ENCODE data around the gene JAZF1. TPM values are rescaled to one million over a fixed set of nuclear protein-coding genes. Genes with fewer than 3 reads are reported as not detected.

JAZF1 gene
- total RNA-seq, 1 donor from 2014 or later = 0.96 TPM

- no peak for DNase-seq (ENCODE audit: low read depth)
- no peaks in the 10 kb centered on the region for H3K36me3 ChIP-seq (ENCODE audit: control insufficient read depth, insufficient read depth, low read length)
- H3K27me3 ChIP-seq (ENCODE audit: control insufficient read depth, insufficient read depth, low read length) = no peaks in the 10 kb centered on the region
- H3K4me3 ChIP-seq (ENCODE audit: low read depth, low read length) = no peak overlapping the region
- TF ChIP-seq CTCF (IDR thresholded peaks at IDR 0.05; ENCODE audit: insufficient read depth, low read length, poor library complexity, severe bottlenecking) = no peak
These were observed 270.3 kb downstream of the JAZF1 start for GRCh38 chr7:27910326-27910725.

GRCh38 chr7:27908534-27909165, 271.9 kb downstream of the JAZF1 start:
- TF ChIP-seq CTCF (IDR thresholded peaks at IDR 0.05; ENCODE audit: insufficient read depth, low read length, poor library complexity, severe bottlenecking) = no peak
- Histone ChIP-seq H3K36me3 (ENCODE audit: control insufficient read depth, insufficient read depth, low read length) (no peaks in the 10 kb centered on the region), H3K27me3 (ENCODE audit: control insufficient read depth, insufficient read depth, low read length) (no peaks in the 10 kb centered on the region), H3K4me3 (ENCODE audit: low read depth, low read length) (no peak overlapping the region)
- DNase-seq (ENCODE audit: low read depth) = no peak

GRCh38 chr7:27906385-27907091, 274.1 kb downstream of the JAZF1 start:
- no peak for TF ChIP-seq CTCF (IDR thresholded peaks at IDR 0.05; ENCODE audit: insufficient read depth, low read length, poor library complexity, severe bottlenecking)
- no peaks in the 10 kb centered on the region for H3K27me3 ChIP-seq (ENCODE audit: control insufficient read depth, insufficient read depth, low read length)
- no peaks in the 10 kb centered on the region for H3K36me3 ChIP-seq (ENCODE audit: control insufficient read depth, insufficient read depth, low read length)
- no peak for DNase-seq (ENCODE audit: low read depth)
- no peak overlapping the region for H3K4me3 ChIP-seq (ENCODE audit: low read depth, low read length)

GRCh38 chr7:27905951-27906350, 274.6 kb downstream of the JAZF1 start:
- no peak for DNase-seq (ENCODE audit: low read depth)
- H3K27me3 ChIP-seq (ENCODE audit: control insufficient read depth, insufficient read depth, low read length) = no peaks in the 10 kb centered on the region
- TF ChIP-seq CTCF (IDR thresholded peaks at IDR 0.05; ENCODE audit: insufficient read depth, low read length, poor library complexity, severe bottlenecking) = no peak

GRCh38 chr7:27901028-27901760, 279.4 kb downstream of the JAZF1 start:
- TF ChIP-seq CTCF (IDR thresholded peaks at IDR 0.05; ENCODE audit: insufficient read depth, low read length, poor library complexity, severe bottlenecking) = no peak
- no peak overlapping the region for H3K4me3 ChIP-seq (ENCODE audit: low read depth, low read length)
- peak; percentile 14 for DNase-seq (ENCODE audit: low read depth)
- H3K27me3 ChIP-seq (ENCODE audit: control insufficient read depth, insufficient read depth, low read length) = no peaks in the 10 kb centered on the region
- H3K36me3 ChIP-seq (ENCODE audit: control insufficient read depth, insufficient read depth, low read length) = no peaks in the 10 kb centered on the region

More at GRCh38 chr7:27905951-27906350, 274.6 kb downstream of the JAZF1 start:
- no peaks in the 10 kb centered on the region for H3K36me3 ChIP-seq (ENCODE audit: control insufficient read depth, insufficient read depth, low read length)
- no peak overlapping the region for H3K4me3 ChIP-seq (ENCODE audit: low read depth, low read length)
